GM23338 (cell line): ENCODE results near the gene RAD51B.

ENCODE experiments used
- CREB1 ChIP-seq: fragments of 250-450 bp; sonication (Bioruptor Pico); IDR thresholded peaks from 2 replicates; pipeline ENCODE4 v1.5.0; 2020; ENCODE audit warnings: low read depth, mild to moderate bottlenecking, moderate library complexity
- CTCF ChIP-seq, 2 experiments: fragments of 200-600 bp in 1 of 2; sonication (generic) in 1 of 2; conservative IDR thresholded peaks; 2 replicates each; pipeline versions ENCODE4 v1.5.1 to v1.6.1; 2016 to 2017; ENCODE audit warnings: antibody characterized with exemption in 2 of 2, low read depth in 2 of 2, mild to moderate bottlenecking in 2 of 2, moderate library complexity in 1 of 2
- EZH2 ChIP-seq: fragments of 200-600 bp; sonication (generic); IDR thresholded peaks from one replicate; pipeline ENCODE4 v1.8.0; 2017; ENCODE audit warnings: antibody characterized with exemption, mild to moderate bottlenecking, low read depth; ENCODE audit not compliant: unreplicated experiment
- EZH2phosphoT487 ChIP-seq: fragments of 200-600 bp; sonication (generic); IDR thresholded peaks from one replicate; pipeline ENCODE4 v1.8.1; 2018; ENCODE audit warnings: antibody characterized with exemption; ENCODE audit not compliant: unreplicated experiment
- JUNB ChIP-seq: IDR thresholded peaks from one replicate; pipeline ENCODE4 v1.6.1; 2016; ENCODE audit warnings: antibody characterized with exemption; ENCODE audit not compliant: unreplicated experiment
- NANOG ChIP-seq: IDR thresholded peaks from 2 replicates; pipeline ENCODE4 v1.6.1; 2016; ENCODE audit warnings: antibody characterized with exemption, borderline replicate concordance
- POLR2AphosphoS5 ChIP-seq: IDR thresholded peaks from 2 replicates; pipeline ENCODE4 v1.6.1; 2016; ENCODE audit warnings: antibody characterized with exemption, low read depth
- REST ChIP-seq: IDR thresholded peaks from one replicate; pipeline ENCODE4 v1.6.1; 2018; ENCODE audit warnings: antibody characterized with exemption; ENCODE audit not compliant: unreplicated experiment
- STAT1 ChIP-seq: IDR thresholded peaks from one replicate; pipeline ENCODE4 v1.6.1; 2016; ENCODE audit warnings: antibody characterized with exemption; ENCODE audit not compliant: unreplicated experiment
- ZNF331 ChIP-seq: fragments of 250-450 bp; sonication (Bioruptor Pico); IDR thresholded peaks from 2 replicates; pipeline ENCODE4 v1.5.0; 2020; ENCODE audit warnings: low read depth, mild to moderate bottlenecking, moderate library complexity

- TF ChIP-seq POLR2AphosphoS5 (no peak), CTCF (conservative IDR thresholded peaks at IDR 0.05; ENCODE audit: low read depth in 2 of 2) (no peak), EZH2phosphoT487 (no peak), EZH2 (no peak), CREB1 (no peak), REST (no peak), STAT1 (no peak), ZNF331 (CRISPR knock-in tag) (no peak), JUNB (no peak), NANOG (no peak)
Measured at GRCh38 chr14:68235011-68235410, 415.4 kb downstream of the RAD51B start.
